Esophagus muscularis mucosa (tissue), 3 donors: Measurements from ENCODE around the gene PRKN.

Experiments used
- CTCF ChIP-seq, 3 experiments: fragments of 200-600 bp in 2 of 3; fragments of 450-650 bp in 1 of 3; sonication (generic) in 2 of 3; IDR thresholded peaks; one replicate each; pipeline ENCODE4 v1.5.1; 2017 to 2019; ENCODE audit warnings: antibody characterized with exemption in 3 of 3, mild to moderate bottlenecking in 2 of 3, moderate library complexity in 1 of 3
- POLR2A ChIP-seq: fragments of 450-650 bp; IDR thresholded peaks from one replicate; pipeline ENCODE4 v1.6.1; 2017; ENCODE audit warnings: antibody characterized with exemption, moderate library complexity, mild to moderate bottlenecking, low read depth

GRCh38 chr6:161545741-161546140, 1181.8 kb downstream of the PRKN start:
- TF ChIP-seq CTCF (IDR thresholded peaks at IDR 0.05) (no peak), POLR2A (no peak)
